Measurements from ENCODE around the gene CMTR1.

The CMTR1 gene

DNA sequence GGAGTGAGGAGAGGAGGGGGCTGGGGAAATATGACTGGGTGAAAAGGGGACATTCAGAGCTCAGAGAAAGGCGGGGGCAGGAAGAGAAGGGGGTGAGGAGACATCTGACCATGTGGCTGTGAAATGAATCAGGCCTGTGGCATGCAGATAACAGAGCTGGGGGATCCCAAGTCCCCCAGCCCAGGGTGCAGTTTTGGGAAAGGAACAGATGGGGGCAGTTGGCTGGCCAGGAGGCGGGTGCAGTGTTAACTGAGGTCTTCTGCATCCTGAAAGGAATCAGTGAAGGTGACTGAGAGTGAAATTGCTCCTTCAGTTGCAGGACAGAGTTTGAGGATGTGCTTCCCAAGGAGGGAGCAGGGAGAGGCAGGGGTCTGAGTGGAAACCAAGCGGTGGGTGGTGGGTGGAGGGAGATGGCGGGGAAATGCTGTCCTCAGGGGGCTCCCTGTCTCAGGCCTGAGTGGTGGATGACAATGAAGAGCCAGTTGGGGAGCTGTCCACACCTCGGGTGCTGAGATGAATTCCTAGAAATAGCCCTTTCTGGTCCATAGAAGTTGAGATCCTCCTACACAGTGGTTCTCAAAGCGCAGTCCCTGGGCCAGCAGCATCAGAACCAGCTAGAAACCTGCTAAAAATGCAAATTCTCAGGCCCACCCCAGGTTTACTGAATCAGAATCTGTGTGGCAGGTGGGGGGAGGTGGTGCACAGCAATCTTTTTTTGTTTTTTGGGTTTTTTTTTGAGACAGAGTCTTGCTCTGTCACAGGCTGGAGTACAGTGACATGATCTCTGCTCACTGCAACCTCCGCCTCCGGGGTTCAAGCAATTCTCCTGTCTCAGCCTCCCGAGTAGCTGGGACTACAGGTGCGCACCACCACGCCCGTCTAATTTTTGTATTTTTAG is 92.7 kb downstream of the CMTR1 start:
- TF ChIP-seq, protein P1, sequence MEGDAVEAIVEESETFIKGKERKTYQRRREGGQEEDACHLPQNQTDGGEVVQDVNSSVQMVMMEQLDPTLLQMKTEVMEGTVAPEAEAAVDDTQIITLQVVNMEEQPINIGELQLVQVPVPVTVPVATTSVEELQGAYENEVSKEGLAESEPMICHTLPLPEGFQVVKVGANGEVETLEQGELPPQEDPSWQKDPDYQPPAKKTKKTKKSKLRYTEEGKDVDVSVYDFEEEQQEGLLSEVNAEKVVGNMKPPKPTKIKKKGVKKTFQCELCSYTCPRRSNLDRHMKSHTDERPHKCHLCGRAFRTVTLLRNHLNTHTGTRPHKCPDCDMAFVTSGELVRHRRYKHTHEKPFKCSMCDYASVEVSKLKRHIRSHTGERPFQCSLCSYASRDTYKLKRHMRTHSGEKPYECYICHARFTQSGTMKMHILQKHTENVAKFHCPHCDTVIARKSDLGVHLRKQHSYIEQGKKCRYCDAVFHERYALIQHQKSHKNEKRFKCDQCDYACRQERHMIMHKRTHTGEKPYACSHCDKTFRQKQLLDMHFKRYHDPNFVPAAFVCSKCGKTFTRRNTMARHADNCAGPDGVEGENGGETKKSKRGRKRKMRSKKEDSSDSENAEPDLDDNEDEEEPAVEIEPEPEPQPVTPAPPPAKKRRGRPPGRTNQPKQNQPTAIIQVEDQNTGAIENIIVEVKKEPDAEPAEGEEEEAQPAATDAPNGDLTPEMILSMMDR (conservative IDR thresholded peaks at IDR 0.05; ENCODE audit: low read length): no peak
- H3K4me3 ChIP-seq (ENCODE audit: low read length): no peak overlapping the region
- DNase-seq (ENCODE audit: low read depth): no peak

DNA sequence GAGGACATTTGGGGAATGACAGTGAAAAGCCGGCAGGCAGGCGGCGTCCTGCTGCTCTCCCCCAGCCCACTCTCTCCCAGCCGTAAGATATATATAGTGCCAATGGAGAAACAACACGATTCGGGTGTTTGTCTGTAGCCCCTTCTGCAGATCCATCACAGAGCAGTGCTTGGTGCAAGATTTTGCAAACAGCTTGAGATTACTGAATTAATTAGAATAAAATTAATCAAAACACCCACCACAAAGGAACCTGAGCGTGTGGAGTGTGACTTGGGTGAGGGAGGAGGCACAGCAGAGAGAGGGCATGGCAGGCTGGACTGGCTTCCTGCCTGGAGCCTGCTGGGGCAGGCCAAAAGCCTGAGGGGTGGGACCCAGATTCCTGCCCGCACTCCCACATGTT is 95.5 kb downstream of the CMTR1 start:
- no peak overlapping the region for H3K4me3 ChIP-seq (ENCODE audit: low read length)
- TF ChIP-seq, protein P1 (conservative IDR thresholded peaks at IDR 0.05; ENCODE audit: low read length): no peak
- DNase-seq (ENCODE audit: low read depth): no peak

DNA sequence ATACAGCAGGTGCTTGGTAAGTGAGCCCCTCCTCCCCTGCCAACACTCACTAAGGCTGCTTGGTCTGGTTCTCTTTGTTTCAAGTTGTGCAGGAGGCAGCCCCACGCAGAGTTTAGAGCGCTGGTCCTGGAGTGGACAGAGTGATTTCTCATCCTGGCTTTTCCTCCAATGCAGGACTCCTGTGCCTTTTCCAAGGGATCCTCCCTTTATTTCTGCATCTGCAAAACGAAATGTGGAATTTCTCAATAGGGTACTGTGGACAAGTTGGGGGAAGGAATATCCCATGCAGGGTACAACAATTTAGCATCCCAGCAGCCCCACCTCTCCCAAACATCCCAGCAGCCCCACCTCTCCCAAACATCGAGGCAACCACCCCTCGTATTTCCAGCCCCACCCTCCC is 97.3 kb downstream of the CMTR1 start:
- TF ChIP-seq, protein P1 (conservative IDR thresholded peaks at IDR 0.05; ENCODE audit: low read length): no peak
- no peak overlapping the region for H3K4me3 ChIP-seq (ENCODE audit: low read length)
- no peak for DNase-seq (ENCODE audit: low read depth)

DNA sequence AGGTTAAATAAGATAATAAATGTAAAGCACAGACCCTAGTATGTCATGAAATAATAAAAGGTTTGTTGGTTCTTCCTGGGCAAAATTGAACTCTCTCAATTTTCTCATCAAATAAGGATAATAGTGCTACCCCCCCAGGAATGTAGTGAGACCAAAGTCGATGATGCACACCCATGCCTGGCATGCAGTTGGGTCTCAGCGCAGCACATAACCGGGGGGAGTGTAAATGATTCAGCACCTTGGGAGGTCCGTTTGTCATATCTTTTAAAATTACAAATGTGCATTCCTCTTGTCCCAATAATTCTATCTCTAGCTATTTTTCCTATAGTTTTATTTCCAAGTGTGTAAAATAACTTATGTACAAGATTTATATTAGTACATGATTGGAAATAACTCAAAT is 98.0 kb downstream of the CMTR1 start:
- TF ChIP-seq, protein P1 (conservative IDR thresholded peaks at IDR 0.05; ENCODE audit: low read length): no peak
- no peak overlapping the region for H3K4me3 ChIP-seq (ENCODE audit: low read length)
- peak; percentile 13 for DNase-seq (ENCODE audit: low read depth)
